Heart left ventricle (tissue), 13 donors: Measurements from ENCODE around the gene CAMKMT.

Experiments
- CTCF ChIP-seq, 12 donors: fragments of 200-600 bp; sonication (generic) in 4 of 12; IDR thresholded peaks; one replicate each; pipeline versions ENCODE4 v1.5.0 to v1.8.0; 2018 to 2022; ENCODE audit warnings: antibody characterized with exemption in 12 of 12, mild to moderate bottlenecking in 5 of 12
- POLR2A ChIP-seq, 2 donors: fragments of 450-650 bp; IDR thresholded peaks; one replicate each; pipeline ENCODE4 v1.6.1; 2017; ENCODE audit warnings: antibody characterized with exemption in 2 of 2, mild to moderate bottlenecking in 2 of 2, moderate library complexity in 2 of 2
- donor health status: ischemic (EF 13 %, LVEDD 7.1; RV severe dilation, severe dysfunction).
- donor health status: DM: no; HTN: yes; CAD: no.
- donor health status: DM: no; HTN: no; CAD: no.
- donor health status: ischemic (EF 25% LVEDD 6.9; RV normal size, moderate dysfunction).
- donor health status: ischemic (EF 25% LVEDD 5.7; RV mildly dilated, moderate dysfunction).
- donor health status: ischemic (EF 35%, LVEDD 5.7; RV mildly dilated, moderate dysfunction).
- donor health status: nonischemic (EF 11% LVEDD 7.7; RV severe dilation, severe dysfunction).
- donor health status: DM: yes; HTN: yes; CAD: no.
- donor health status: PGD.
- donor health status: ischemic (EF 29% LVEDD 5.4; RV normal size, mild dysfunction).
- donor health status: nonischemic (EF 23%, LVEDD 6.1; RV moderate dilation, normal function).

GRCh38 chr2:44680983-44681531, 319.3 kb downstream of the CAMKMT start:
- TF ChIP-seq CTCF (IDR thresholded peaks at IDR 0.05) (no peak), POLR2A (IDR thresholded peaks at IDR 0.05) (no peak)
